ENCODE measurements around the gene ALDH8A1. TPM values are rescaled to one million over a fixed set of nuclear protein-coding genes. Genes with fewer than 3 reads are reported as not detected.

Gene ALDH8A1
- total and polyA plus RNA-seq, 2 of the 13 experiments (the other 11 are each of a cell fraction or from before 2014, with no cell fraction given): 1.1 to 3.4 TPM

- no peak for TF ChIP-seq MLXIP (CRISPR knock-in tag; IDR thresholded peaks at IDR 0.05; ENCODE audit: borderline replicate concordance)
- TF ChIP-seq DR1 (CRISPR knock-in tag; IDR thresholded peaks at IDR 0.05): no peak
- no peak for TF ChIP-seq PRPF4 (IDR thresholded peaks at IDR 0.05; ENCODE audit: low read depth, low read length, poor library complexity, severe bottlenecking)
- TF ChIP-seq BCLAF1 (IDR thresholded peaks at IDR 0.05): no peak
Measured at GRCh38 chr6:134936931-134937330, 13.0 kb downstream of the ALDH8A1 start (continued).

- DNase-seq (ENCODE audit: low spot score): no peak
- WGBS (ENCODE audit: low lambda C conversion rate): 98% methylated on average over 5 of the region's 5 CpGs
- ChIA-PET POLR2A (no interaction called here), CTCF (ENCODE audit: low intra/inter-chr PET ratio, low total read pairs) (no interaction called here)
- Histone ChIP-seq H3K27ac (ENCODE audit: extremely low read length, insufficient read depth, low read length) (no peak overlapping the region), H2AFZ (ENCODE audit: low read length) (no peak overlapping the region), H3K36me3 (replicated peaks in 1 of 2; ENCODE audit: control insufficient read depth in 1 of 2, insufficient read depth in 2 of 2, low read length in 2 of 2) (no peaks in the 10 kb centered on the region), H3K79me2 (ENCODE audit: insufficient read depth, low read length) (no peaks in the 10 kb centered on the region), H3K4me2 (ENCODE audit: low read depth, low read length) (no peak overlapping the region), H3K4me3 (replicated peaks in 1 of 3; ENCODE audit: insufficient read depth in 1 of 3, low read depth in 2 of 3, low read length in 3 of 3) (no peak overlapping the region), H3K27me3 (ENCODE audit: control insufficient read depth in 1 of 2, insufficient read depth in 2 of 2, low read length in 2 of 2) (no peaks in the 10 kb centered on the region), H3K4me1 (ENCODE audit: insufficient read depth, low read length) (peaks cover 9% of the 10 kb centered on the region), H3K9me3 (ENCODE audit: low read length) (no peaks in the 10 kb centered on the region), H4K20me1 (ENCODE audit: insufficient read depth, low read length) (no peaks in the 10 kb centered on the region), H3K9ac (ENCODE audit: insufficient read depth, low read depth, low read length) (no peak overlapping the region)
- no peak for FAIRE-seq
- intact Hi-C loops (cut with micrococcal nuclease; ENCODE audit: unreplicated experiment): no loop called here
- in situ Hi-C loops (cut with HindIII; ENCODE audit: extremely low pct_ligation_motif_present, low pct_unique_long_range_greater_than_20kb): loop anchor here (10.0 kb wide), 1 partner anchor 812 kb away; no protein-coding TSS in a partner anchor
- BruUV-seq (replicated peaks): no TSS peak
- no peak for ATAC-seq
- TF ChIP-seq ZZZ3 (CRISPR knock-in tag; IDR thresholded peaks at IDR 0.05; ENCODE audit: borderline replicate concordance) (no peak), ATF7 (IDR thresholded peaks at IDR 0.05) (no peak), ATF7 (CRISPR knock-in tag; IDR thresholded peaks at IDR 0.05) (no peak), RAD51 (IDR thresholded peaks at IDR 0.05; ENCODE audit: borderline replicate concordance) (no peak), ZNF530 (CRISPR knock-in tag; IDR thresholded peaks at IDR 0.05; ENCODE audit: low read depth) (no peak), ZNF430 (CRISPR knock-in tag; IDR thresholded peaks at IDR 0.05) (no peak), KLF16 (CRISPR knock-in tag; IDR thresholded peaks at IDR 0.05) (no peak), KDM6A (CRISPR knock-in tag; IDR thresholded peaks at IDR 0.05; ENCODE audit: low read depth) (no peak), ZNF460 (CRISPR knock-in tag; IDR thresholded peaks at IDR 0.05; ENCODE audit: borderline replicate concordance) (no peak), HNRNPLL (IDR thresholded peaks at IDR 0.05; ENCODE audit: low read depth, low read length, poor library complexity, severe bottlenecking) (no peak), PHF20 (CRISPR knock-in tag; IDR thresholded peaks at IDR 0.05) (no peak), ZNF740 (CRISPR knock-in tag; IDR thresholded peaks at IDR 0.05) (no peak), POLR2AphosphoS5 (IDR thresholded peaks at IDR 0.05; ENCODE audit: low read depth, low read length) (no peak), RCOR2 (CRISPR knock-in tag; IDR thresholded peaks at IDR 0.05) (no peak), ZFP1 (CRISPR knock-in tag; IDR thresholded peaks at IDR 0.05) (no peak), ZNF556 (CRISPR knock-in tag; IDR thresholded peaks at IDR 0.05; ENCODE audit: borderline replicate concordance) (no peak), FOSL2 (CRISPR knock-in tag; IDR thresholded peaks at IDR 0.05) (no peak)
Measured at GRCh38 chr6:134936476-134936875, 13.4 kb downstream of the ALDH8A1 start.

All from HepG2 (cell line).